HT1080 (cell line): Measurements from ENCODE around the gene CACNA1A. TPM values are rescaled to one million over a fixed set of nuclear protein-coding genes. Genes with fewer than 3 reads are reported as not detected.
"Not testable (repeated sequence)": the region's sequence is repeated elsewhere in the genome, so short reads cannot be mapped to it uniquely, and the experiment has no call there.

ENCODE experiments used
- DNase-seq: peaks from one replicate; pipeline ENCODE4 v3.0.0-alpha.2; 2015; ENCODE audit warnings: low read depth
- total RNA-seq: library from RNA; depleted of rRNA; stranded (reverse); fragments of >200 nt; shearing (Covaris generic); gene quantifications from 2 replicates; pipeline ENCODE4 v1.2.3, GENCODE V29; 2014

CACNA1A gene
- total RNA-seq, 1 experiment from 2014 or later, result 0.53 TPM

DNA sequence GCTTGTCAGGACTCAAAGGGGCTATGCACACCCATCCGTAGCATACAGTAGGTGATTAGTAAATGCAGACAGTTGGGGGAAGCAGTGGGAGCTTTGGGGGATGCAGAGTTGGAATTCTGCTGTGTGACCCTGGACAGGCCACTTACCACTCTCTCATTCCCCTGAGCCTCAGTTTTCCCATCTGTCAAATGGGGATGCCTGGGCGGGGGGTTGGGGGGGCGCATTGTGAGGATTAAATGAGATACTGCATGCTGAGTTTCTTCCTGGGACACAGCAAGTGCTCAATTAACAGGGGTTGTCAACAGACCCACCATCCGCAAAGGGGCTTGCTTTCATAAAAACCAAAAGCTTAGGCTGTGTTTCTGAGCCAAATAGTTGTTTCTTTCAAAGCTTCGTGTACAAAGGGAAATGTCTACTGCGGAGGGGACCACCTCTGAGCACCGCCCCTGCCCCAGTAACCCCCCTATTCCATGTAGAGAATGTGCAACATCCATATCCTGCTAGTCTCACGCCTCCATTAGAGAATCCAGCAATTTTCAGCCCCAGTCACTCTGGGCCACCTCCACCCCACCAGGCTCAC lies 223.7 kb downstream of the CACNA1A start:
- no peak for DNase-seq

DNA sequence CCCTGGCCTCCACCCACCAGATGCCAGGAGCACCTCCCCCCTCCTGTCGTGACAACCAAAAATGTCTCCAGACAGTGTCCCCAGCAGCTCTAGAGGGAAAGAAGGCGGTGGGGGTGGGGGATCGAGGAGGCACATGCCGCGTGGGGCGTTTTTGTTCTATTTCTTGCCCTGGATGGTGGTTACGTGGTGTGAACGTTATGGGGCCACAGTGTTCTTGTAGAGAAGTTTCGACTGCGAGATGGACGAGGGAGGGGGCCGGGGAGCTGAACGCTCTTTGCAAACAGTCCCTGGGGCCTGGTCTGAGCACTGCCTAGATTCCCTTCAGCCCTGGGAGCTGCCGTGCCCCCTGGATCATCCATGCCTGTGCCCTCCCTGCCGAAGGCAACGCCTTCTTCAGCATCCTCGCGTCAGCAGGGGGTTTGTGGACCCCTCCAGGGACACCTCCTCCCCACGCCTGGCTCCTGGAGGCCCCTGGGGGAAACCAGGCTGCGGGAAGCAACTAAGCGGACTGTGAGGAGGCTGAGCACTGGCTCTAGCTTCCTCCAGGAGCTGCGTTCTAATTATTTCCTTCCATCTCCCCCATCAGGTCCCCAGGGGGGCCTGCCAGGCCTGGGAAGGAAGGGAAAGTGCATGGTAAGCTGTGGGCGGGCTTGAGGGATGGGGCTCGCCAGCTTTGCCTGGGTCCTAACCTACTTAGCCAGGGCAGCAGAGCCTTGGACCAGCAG lies 224.6 kb downstream of the CACNA1A start:
- no peak for DNase-seq

DNA sequence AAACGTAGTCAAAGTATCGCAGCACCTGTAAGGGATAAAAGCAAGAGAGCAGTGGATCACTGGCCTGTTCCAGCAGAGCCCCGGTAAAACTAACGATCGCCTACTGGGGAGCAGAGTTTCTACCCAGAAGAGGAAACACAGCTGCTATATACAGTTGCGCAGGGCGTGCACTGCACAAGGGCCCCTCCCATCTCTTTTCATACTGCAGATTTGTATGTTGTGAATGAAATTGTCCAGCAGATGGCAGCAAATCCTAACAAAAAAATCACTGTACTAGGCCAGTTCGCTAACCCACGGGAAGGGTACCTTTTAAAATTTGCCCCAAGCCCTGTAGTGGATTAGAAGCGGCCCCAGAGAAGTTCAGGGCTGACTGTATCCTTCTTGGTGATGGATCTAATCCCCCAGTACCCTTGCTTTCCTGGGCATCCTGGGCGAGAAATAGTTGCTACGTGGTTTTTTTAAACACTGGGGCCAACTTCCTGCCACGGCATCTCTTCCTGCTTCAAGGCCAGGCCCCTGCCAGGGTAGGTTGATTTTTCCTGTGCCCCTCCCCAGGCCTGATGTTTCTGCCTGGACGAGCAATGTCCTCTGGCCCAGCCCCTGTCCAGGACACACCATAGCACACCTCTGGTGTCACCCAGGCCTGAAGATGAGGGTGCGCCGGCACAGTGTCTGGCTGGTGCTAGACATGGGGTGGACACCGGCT lies 229.0 kb downstream of the CACNA1A start:
- DNase-seq, result peak; percentile 79

DNA sequence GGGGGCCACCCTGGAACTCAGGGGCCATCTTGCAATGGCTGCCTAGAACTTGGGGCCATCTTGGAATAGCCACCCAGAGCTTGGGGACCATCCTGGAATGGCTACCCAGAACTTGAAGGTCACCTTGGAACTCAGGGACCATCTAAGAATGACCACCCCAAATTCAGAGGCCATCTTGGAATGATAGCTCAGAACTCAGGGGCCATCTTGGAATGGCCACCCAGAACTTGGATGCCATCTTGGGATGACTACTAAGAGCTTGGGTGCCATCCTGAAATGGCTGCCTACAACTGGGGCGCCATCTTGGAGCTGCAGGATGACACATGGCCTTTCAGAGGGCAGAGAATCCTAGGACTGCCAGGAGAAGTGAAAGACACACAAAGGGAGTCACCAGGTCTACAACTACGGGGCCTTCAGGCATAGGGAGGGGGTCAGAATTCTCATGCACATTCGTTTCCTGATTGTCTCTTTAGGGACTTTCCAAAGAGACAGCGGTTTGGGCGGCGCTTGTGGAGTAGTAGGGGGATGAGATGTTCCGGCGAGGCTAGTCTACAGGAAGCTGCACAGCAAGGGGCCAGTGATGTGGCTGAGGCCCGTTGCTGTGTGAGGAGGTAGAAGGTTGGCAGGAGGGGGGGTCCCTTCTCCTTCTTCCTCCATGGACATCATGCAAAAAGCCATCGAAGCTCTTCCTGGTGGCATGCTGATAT lies 231.1 kb downstream of the CACNA1A start:
- peak; percentile 38 for DNase-seq

DNA sequence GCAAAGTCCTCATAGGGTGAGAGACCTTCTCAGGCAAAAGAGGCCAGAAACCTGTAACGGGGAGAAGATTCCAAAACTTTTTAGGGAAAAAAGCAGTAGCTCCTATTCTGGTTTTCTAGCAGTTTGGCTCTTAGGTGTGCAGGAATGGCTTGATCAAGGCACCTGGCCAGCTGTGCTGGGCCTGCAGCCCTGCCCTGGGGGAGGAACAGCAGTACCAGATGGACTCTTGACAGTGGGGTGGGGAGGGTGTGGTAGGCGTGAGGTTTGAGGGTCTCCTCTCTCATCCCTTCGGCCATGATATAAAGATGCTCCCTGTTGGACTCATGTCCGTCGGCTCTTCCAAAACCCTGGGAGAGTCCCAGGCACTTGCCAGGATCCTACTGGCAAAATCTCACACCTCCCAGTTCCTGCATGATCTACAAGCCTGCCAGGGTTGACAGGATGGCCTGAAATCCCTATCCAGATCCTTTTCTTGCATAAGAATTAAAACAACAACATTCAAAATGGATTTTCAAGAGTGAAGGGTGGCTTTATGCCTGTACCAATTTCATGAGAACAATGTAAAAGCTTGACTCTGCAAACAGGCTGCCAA lies 235.7 kb downstream of the CACNA1A start:
- DNase-seq, result no peak

DNA sequence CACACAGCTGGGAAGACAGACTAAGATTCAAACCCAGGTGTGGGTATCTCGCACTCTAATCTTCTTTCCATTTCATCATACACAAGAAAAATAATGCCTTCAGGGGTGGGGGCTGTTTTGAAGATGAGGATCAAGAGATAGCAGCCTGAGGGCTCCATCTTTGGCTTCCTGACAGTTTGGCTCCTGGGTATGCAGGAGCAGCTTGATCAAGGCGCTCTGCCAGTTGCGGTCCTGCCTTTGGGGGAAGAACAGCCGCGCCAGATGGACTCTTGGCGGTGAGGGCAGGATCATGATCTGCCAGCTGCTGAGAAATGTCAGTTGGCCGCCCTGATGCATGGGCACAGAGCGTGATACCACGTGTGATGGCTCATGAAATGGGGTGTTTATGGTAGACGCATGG lies 236.9 kb downstream of the CACNA1A start:
- DNase-seq, result no peak

DNA sequence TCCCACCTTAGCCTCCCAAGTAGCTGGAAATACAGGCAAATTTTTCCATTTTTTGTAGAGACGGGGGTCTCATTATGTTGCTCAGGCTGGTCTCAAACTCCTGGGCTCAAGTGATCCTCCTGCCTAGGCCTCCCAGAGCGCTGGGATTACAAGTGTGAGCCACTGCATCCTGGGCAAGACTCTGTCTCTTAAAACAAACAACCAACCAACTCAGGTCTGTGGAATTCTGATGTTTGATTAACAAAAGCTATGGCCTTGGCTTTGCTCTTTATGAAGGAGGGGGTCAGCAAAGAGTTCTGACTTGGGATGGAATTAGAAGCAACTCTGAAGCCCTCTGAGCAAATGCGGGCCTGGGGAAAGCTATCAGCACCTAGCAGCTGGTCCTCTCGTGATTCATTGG lies 238.4 kb downstream of the CACNA1A start:
- DNase-seq, result no peak

DNA sequence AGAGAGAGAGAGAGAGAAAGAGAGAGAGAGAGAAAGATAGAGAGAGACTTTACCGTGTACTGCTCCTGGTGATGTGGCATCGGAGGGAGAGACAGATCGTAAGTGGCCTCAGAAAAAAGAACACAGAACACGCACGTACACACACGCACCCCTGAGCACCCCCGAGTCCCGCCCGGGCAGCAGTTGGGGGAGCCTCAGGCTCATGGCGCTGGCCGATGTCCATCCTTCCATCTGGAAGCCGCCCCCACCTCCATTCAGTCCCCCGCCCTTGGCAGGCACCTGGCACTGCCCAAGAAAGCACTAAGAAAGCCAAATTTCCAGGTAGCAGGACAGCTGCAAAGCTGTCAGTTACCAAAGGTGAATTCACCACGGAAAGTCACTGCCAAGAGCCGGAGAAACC lies 239.1 kb downstream of the CACNA1A start:
- no peak for DNase-seq

DNA sequence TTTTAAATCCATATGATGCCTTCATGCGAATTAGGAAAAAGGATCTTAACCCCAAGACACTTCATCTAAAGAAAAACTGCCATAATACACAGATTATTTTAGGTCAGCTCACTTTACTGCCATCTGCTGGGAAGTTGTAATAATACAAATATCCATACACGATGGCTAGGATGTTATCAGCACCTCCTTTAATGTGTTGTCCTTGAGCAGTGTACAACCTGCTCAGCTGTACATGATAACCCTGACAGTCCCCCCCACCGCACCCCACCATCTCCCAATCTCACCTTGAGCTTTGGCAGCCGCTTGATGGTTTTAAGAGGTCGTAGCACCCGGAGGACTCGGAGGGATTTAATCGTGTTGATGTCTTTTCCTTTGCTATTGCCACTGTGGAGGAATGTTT lies 243.8 kb downstream of the CACNA1A start:
- DNase-seq, result peak; percentile 65

DNA sequence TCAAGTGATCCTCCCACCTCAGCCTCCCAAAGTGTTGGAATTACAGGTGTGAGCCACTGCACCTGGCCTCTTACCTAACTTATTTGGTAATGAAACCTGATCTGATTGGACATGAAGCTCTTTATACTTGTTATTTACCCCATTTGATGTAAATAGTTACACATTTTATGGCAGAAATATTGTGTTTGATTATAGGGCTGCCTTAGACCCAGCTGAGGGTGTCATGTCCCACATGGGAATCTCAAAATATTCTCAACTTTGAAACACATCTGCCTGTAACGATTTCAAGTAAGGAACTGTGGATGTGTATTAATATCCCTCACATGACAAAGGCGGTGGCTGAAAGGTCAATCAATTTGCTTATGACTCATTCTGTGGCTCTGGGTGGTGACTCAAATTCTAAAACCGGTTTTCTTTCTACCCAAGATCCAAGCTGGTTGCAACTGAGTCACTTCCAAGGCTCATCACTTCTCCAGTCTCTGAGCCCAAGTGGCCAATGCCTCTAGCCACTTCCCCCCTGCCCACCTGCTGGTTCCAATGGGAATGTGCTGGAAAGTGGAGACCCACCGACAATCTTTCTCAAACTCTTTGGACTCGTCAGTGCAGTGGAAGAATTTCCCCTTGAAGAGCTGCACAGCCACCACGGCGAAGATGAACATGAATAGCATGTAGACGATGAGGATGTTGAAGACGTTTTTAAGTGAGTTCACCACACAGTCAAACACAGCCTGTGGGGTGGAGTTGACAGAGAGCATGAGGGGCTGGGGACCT lies 245.2 kb downstream of the CACNA1A start:
- peak; percentile 96 for DNase-seq

DNA sequence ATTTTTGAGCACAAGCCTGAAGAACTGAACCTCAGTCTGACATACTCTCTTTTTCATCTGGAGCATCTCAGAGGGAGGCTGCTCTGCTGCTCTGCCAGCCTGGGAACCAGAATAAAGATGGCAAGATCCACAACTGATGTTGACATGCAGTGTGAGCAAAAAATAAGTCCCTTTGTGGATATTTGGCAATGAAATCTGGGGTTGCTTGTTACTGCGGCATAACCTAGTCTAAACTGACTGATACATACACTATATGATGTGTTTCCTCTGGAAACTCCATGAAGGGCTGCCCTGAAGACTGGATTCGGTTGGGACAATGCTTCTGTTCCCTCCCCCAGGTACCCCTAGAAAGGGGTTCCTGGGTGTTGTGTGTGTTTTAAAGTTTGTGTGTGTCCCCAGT lies 249.4 kb downstream of the CACNA1A start:
- DNase-seq, result no peak

DNA sequence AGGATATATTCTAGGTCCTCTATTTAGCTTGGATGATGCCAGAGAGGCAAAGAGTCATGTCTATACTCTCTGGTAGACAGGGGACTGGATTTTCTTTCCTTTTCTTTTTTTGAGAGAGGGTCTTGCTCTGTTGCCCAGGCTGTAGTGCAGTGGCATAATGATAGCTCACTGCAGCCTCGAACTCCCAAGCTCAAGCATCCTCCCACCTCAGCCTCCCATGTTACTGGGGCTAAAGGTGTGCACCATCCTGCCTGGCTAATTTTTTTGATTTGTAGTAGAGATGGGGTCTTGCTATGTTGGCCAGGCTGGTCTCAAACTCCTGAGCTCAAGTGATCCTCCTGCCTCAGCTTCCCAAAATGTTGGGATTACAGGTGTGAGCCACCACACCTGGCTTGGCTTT lies 249.9 kb downstream of the CACNA1A start:
- not testable (repeated sequence) for DNase-seq

DNA sequence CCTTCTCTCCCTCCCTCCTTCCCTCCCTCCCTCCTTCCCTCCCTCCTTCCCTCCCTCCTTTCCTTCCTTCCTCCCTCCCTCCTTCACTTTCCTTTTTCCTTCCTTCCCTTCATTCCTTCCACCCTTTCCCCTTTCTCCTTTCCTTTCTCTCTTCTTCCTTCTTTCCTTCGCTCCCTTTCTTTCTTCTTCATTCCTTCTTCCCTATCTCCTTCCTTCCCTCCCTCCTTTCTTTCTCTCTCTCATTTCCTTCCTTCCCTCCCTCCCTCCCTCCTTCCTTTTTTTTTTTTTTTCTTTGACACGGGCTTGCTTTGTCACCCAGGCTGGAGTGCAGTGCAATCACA lies 250.6 kb downstream of the CACNA1A start:
- no peak for DNase-seq

DNA sequence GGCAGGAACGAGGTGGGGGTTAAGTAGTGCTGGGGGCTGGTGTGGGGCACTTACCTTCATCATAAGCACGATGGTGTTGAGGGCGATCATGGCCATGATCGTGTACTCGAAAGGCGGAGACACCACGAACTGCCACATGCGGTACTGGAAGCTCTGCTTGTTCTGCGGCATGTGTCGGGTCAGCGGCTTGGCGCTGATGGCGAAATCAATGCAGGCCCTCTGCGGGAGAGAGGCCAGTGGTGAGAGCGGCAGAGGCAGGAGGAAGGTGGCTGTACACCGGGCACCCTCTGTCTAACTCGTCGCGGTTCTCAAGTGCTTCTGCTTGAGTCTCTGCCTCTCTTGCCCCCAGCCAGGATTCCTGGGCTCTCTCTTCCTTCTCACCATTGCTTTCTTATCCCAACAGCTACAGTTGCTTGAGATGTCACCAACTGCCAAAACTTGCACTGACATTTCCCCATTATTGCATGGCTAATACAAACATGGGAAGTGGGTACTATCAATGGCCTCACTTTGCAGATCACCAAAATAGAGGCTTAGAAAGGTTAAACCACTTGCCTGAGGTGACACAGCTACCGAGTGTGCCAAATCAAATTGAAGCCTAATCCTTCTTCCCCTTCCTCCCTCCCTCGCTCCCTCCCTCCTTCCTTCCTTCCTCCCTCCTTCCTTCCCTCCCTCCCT lies 251.1 kb downstream of the CACNA1A start:
- DNase-seq, result no peak

DNA sequence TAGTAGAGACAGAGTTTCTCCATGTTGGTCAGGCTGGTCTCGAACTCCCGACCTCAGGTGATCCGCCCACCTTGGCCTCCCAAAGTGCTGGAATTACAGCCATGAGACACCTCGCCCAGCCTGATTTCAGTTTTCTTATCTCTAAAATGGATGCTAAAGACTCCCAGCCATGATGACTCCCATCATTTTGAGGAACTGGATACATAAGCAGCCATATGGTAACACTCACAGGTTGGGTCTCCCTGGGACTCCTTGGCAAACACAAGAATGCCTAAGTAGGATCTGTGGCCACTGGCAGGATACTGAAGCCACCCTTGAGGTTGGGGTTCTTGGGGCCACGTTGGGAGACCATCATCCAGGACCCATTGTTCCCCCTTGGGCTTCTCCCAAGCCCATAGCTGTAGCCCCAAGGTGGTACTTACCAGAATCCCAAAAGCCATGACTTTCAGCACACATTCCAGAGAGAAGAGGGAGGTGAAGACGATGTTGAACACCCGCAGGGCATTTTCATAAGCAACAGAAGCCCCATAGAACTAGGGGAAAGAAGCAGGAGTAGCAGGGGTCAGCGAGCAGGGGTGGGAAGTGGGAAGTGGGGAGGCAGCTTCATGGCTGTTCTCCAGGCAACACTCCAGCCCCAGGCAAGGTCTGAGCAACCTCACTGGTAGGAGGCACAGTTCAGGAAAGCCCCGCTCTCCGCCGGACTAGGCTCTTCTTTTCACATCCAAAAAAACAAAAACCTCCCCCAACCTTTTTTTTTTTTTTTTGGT lies 253.5 kb downstream of the CACNA1A start:
- no peak for DNase-seq

DNA sequence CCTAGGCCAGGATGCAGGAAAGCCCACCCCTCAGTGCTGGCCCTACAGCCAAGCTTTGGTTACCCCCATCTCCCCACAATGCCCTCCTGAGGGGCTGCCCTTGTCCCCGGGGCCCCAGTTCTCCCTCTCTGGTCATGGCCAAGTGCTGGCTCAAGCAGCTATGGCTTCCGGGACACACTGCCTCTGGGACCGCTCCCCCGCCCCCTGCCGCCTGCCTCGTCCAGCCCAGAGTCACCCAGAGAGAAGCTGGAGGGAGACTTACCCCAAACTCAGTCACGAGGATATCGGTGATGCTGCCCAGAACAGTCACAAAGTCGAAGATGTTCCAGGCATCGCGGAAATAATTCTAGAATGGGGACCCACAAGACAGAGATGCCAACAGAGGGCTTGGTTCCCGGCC lies 261.4 kb downstream of the CACNA1A start:
- no peak for DNase-seq

DNA sequence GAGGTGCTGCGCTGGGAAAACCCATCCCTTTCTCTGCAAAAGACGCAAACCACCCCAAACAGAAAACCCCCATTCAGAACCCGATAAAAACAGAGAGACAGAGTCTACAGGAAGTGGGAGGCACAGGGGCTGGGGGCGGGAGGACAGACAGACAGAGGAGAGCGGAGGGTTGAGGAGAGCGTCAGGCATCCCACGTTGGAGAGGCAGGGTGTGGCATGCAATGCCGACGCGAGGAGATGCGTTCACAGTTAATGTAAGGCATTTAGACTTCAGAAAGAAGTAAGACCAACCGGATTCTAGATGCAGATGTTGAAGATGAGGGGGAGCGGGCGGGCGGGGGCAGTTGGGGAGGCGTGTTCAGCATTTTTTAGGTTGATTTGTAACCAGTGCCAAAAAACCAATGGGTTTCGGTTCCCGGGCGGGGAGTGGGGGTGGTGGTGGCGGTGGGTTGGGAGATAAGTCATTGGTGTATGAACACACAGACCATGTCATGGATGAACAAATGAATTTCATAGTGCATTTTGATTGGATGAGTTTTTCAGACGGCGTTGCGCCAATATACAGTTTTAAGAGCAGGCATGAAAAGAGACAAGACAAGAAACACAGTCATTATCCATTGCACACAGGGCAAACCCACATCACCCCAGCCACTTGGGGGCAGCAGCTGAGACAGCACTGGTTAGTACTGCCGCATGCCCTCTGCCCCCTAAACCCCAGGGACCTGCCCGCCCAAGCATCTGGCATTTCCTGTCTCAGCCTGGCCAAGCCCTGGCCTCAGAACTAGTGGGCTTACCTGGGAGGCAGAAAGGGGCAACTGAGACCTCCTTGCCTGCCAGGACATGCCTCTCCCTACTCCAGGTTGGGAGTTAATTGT lies 264.8 kb downstream of the CACNA1A start:
- DNase-seq, result no peak

DNA sequence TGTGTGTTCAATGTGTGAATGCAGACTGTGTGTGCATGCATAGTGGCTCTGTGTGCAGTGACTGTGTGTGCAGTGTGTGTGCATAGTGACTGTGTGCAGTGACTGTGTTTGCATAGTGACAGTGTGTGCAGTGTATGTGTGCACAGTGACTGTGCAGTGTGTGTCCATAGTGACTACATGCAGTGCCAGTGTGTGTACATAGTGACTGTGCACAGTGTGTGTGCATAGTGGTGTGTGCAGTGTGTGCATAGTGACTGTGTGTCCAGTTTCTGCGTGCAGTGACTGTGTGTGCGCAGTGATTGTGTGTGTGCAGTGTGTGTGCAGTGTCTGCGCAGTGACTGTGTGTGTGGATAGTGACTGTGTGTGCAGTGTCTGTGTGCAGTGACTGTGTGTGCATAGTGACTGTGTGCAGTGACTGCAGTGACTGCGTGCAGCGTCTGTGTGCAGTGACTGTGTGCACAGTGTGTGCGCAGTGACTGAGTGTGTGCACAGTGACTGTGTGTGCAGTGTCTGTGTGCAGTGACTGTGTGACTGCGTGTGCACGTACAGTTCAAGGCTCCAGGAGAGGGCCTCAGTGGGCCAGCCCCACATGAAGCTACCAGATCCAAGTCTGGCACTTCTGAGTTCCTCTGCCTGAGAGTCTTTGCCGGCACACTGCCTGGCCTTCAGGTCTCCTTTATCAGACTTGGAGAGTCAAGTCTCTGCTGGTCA lies 265.8 kb downstream of the CACNA1A start:
- DNase-seq, result no peak
